ENCODE data around the gene UBE2G1. TPM values are rescaled to one million over a fixed set of nuclear protein-coding genes. Genes with fewer than 3 reads are reported as not detected.

UBE2G1 gene
- total RNA-seq, 1 experiment from 2014 or later, result 56.8 TPM

DNA sequence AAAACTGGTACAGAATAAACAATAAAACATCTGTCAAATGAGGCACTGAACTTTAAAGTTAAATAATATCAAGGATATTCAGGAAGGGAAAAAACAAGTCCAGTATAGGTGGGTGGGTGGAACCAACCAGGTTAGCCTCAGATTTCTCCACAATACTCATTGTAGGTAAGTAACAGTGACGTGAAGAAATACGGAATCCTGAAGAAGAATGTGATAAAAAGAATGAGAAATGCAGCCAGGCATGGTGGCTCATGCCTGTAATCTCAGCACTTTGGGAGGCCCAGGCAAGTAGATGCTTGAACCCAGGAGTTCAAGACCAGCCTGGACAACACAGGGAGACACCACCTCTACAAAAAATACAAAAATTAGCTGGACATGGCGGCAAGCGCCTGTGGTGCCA is 47.3 kb downstream of the UBE2G1 start:
- Mint-ChIP-seq H3K9me3 (ENCODE audit: unreplicated experiment) (no peaks in the 10 kb centered on the region), H3K27ac (ENCODE audit: unreplicated experiment) (no peak overlapping the region), H3K27me3 (ENCODE audit: insufficient read depth, unreplicated experiment) (no peaks in the 10 kb centered on the region), H3K4me1 (ENCODE audit: low read depth, unreplicated experiment) (no peaks in the 10 kb centered on the region), H3K4me3 (ENCODE audit: unreplicated experiment) (no peak overlapping the region), H3K36me3 (ENCODE audit: insufficient read depth, unreplicated experiment) (no peaks in the 10 kb centered on the region)
- CTCF ChIA-PET, result no interaction called here
- Histone ChIP-seq H3K27me3 (replicated peaks; ENCODE audit: control insufficient read depth, insufficient read depth, low read length) (no peaks in the 10 kb centered on the region), H3K9me3 (no peaks in the 10 kb centered on the region), H3K36me3 (ENCODE audit: control insufficient read depth, insufficient read depth, low read length) (no peaks in the 10 kb centered on the region), H3K4me1 (no peaks in the 10 kb centered on the region), H3K4me3 (ENCODE audit: low read depth, low read length) (no peak overlapping the region)
- intact Hi-C loops (cut with micrococcal nuclease; ENCODE audit: unreplicated experiment), result no loop called here
- TF ChIP-seq, protein P1, sequence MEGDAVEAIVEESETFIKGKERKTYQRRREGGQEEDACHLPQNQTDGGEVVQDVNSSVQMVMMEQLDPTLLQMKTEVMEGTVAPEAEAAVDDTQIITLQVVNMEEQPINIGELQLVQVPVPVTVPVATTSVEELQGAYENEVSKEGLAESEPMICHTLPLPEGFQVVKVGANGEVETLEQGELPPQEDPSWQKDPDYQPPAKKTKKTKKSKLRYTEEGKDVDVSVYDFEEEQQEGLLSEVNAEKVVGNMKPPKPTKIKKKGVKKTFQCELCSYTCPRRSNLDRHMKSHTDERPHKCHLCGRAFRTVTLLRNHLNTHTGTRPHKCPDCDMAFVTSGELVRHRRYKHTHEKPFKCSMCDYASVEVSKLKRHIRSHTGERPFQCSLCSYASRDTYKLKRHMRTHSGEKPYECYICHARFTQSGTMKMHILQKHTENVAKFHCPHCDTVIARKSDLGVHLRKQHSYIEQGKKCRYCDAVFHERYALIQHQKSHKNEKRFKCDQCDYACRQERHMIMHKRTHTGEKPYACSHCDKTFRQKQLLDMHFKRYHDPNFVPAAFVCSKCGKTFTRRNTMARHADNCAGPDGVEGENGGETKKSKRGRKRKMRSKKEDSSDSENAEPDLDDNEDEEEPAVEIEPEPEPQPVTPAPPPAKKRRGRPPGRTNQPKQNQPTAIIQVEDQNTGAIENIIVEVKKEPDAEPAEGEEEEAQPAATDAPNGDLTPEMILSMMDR (IDR thresholded peaks at IDR 0.05; ENCODE audit: insufficient read depth in 1 of 2, low read depth in 1 of 2, low read length in 1 of 2, severe bottlenecking in 1 of 2, unreplicated experiment in 1 of 2), result no peak
- no TSS peak for BruUV-seq (replicated peaks)
- POLR2A ChIA-PET, result no interaction called here
- DNase-seq, result no peak

DNA sequence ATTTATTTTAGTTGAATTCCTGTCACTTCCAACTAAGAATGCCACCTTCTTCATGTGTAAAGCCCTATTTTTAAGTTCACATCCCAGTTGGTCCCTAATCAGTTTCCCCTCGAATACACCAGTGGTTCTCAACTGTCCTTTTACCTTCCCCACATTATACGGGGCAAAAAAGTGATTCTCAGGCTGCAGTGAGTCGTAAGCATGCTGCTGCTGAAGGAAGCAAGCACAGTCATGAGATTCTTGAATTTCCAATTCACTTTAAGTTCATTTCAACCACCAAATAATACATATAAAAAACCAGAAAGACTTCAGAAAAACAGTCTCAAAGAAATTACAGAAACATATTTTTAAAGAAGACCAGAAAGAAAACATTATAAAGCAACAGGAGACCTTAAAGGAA is 47.9 kb downstream of the UBE2G1 start:
- Mint-ChIP-seq H3K36me3 (ENCODE audit: insufficient read depth, unreplicated experiment) (no peaks in the 10 kb centered on the region), H3K27ac (ENCODE audit: unreplicated experiment) (no peak overlapping the region), H3K4me3 (ENCODE audit: unreplicated experiment) (no peak overlapping the region), H3K27me3 (ENCODE audit: insufficient read depth, unreplicated experiment) (no peaks in the 10 kb centered on the region), H3K9me3 (ENCODE audit: unreplicated experiment) (no peaks in the 10 kb centered on the region), H3K4me1 (ENCODE audit: low read depth, unreplicated experiment) (no peaks in the 10 kb centered on the region)
- no peaks in the 10 kb centered on the region for H3K4me1 ChIP-seq
- no TSS peak for BruUV-seq (replicated peaks)
- H3K4me3 ChIP-seq (ENCODE audit: low read depth, low read length), result no peak overlapping the region
- intact Hi-C loops (cut with micrococcal nuclease; ENCODE audit: unreplicated experiment), result no loop called here
- ChIA-PET POLR2A (no interaction called here), CTCF (no interaction called here)
- H3K9me3 ChIP-seq, result no peaks in the 10 kb centered on the region
- TF ChIP-seq, protein P1 (IDR thresholded peaks at IDR 0.05; ENCODE audit: insufficient read depth in 1 of 2, low read depth in 1 of 2, low read length in 1 of 2, severe bottlenecking in 1 of 2, unreplicated experiment in 1 of 2), result no peak
- no peak for DNase-seq
- H3K36me3 ChIP-seq (ENCODE audit: control insufficient read depth, insufficient read depth, low read length), result no peaks in the 10 kb centered on the region
- no peaks in the 10 kb centered on the region for H3K27me3 ChIP-seq (replicated peaks; ENCODE audit: control insufficient read depth, insufficient read depth, low read length)

DNA sequence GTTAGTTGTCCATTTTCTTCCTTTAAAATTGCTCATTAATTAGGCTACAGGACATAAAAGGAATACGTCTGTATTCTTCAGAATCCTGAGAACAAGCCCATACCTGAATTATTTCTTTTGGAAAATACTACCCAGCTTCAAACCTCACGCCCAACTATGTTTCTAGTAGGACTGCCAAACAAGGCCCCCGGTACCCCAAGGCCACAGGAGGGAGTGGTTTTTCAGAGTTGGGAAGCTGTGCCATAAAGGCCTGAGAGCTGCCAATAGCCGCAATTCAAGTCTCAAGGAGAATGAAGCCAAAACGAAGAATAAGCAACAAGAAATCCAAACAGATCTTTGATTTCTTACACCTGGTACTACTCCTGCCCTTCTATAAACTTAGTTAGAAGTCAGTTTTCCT is 48.3 kb downstream of the UBE2G1 start:
- Mint-ChIP-seq H3K4me1 (ENCODE audit: low read depth, unreplicated experiment) (no peaks in the 10 kb centered on the region), H3K4me3 (ENCODE audit: unreplicated experiment) (no peak overlapping the region), H3K27ac (ENCODE audit: unreplicated experiment) (no peak overlapping the region), H3K36me3 (ENCODE audit: insufficient read depth, unreplicated experiment) (no peaks in the 10 kb centered on the region), H3K27me3 (ENCODE audit: insufficient read depth, unreplicated experiment) (no peaks in the 10 kb centered on the region), H3K9me3 (ENCODE audit: unreplicated experiment) (no peaks in the 10 kb centered on the region)
- BruUV-seq (replicated peaks), result no TSS peak
- H3K36me3 ChIP-seq (ENCODE audit: control insufficient read depth, insufficient read depth, low read length), result no peaks in the 10 kb centered on the region
- no peaks in the 10 kb centered on the region for H3K27me3 ChIP-seq (replicated peaks; ENCODE audit: control insufficient read depth, insufficient read depth, low read length)
- intact Hi-C loops (cut with micrococcal nuclease; ENCODE audit: unreplicated experiment), result no loop called here
- H3K4me3 ChIP-seq (ENCODE audit: low read depth, low read length), result no peak overlapping the region
- no peaks in the 10 kb centered on the region for H3K9me3 ChIP-seq
- CTCF ChIA-PET, result no interaction called here
- DNase-seq, result no peak
- H3K4me1 ChIP-seq, result no peaks in the 10 kb centered on the region
- POLR2A ChIA-PET, result interaction anchor here (0.6 kb wide), 1 partner anchor 51 kb away, joined by 4 read pairs; no protein-coding TSS in a partner anchor
- TF ChIP-seq, protein P1 (IDR thresholded peaks at IDR 0.05; ENCODE audit: insufficient read depth in 1 of 2, low read depth in 1 of 2, low read length in 1 of 2, severe bottlenecking in 1 of 2, unreplicated experiment in 1 of 2), result no peak

All from Caco-2 (cell line).